H1 (cell line): ENCODE measurements around the gene SEMA5B. TPM values are rescaled to one million over a fixed set of nuclear protein-coding genes. Genes with fewer than 3 reads are reported as not detected.

Experiments used
- CBX5 ChIP-seq: fragments of 300-800, 300-1000 bp; sonication (generic); IDR thresholded peaks from 2 replicates; pipeline ENCODE4 v1.7.1; 2016; ENCODE audit warnings: antibody characterized with exemption, low read length, low read depth
- CHD1 ChIP-seq: IDR thresholded peaks from 2 replicates; pipeline ENCODE4 v1.6.1; 2012; ENCODE audit warnings: low read depth, low read length, improper control_type of control experiment
- CTBP2 ChIP-seq: IDR thresholded peaks from 2 replicates; pipeline ENCODE4 v1.7.0; 2011; ENCODE audit warnings: borderline replicate concordance, mild to moderate bottlenecking, moderate library complexity, mixed read lengths, low read length; ENCODE audit not compliant: insufficient read depth, insufficient read length
- SIN3A ChIP-seq, 2 experiments: IDR thresholded peaks in 1 of 2; conservative IDR thresholded peaks in 1 of 2; 2 replicates each; pipeline ENCODE4 v1.6.1; 2011 to 2012; ENCODE audit warnings: low read length in 2 of 2, improper control_type of control experiment in 1 of 2, low read depth in 1 of 2, mild to moderate bottlenecking in 1 of 2
- SUZ12 ChIP-seq: fragments of 200-600 bp; sonication (generic); IDR thresholded peaks from 2 replicates; pipeline ENCODE4 v1.6.1; 2012; ENCODE audit warnings: mild to moderate bottlenecking, inconsistent platforms, low read length, moderate library complexity, mixed read lengths
- ZNF274 ChIP-seq: IDR thresholded peaks from 2 replicates; pipeline ENCODE4 v1.7.0; 2012; ENCODE audit warnings: low read length, borderline replicate concordance; ENCODE audit errors: extremely low read depth
- polyA plus RNA-seq, 7 experiments: library from polyadenylated mRNA; depleted of rRNA in 3 of 7; stranded (reverse) in 5 of 7; unstranded in 2 of 7; fragments of >200 nt in 5 of 7; fragments of 200-250 nt in 2 of 7; gene quantifications; 1 replicate in 5 of 7; 2 replicates in 1 of 7; 4 replicates in 1 of 7; pipeline versions ENCODE4 v1.2.1 to v1.2.3, GENCODE V29; 2011 to 2013; ENCODE audit warnings: missing spikeins in 2 of 7, mixed read lengths in 2 of 7
- total RNA-seq: library from RNA; stranded (reverse); fragmentation: NEBNext Ultra II Directional; extraction: Animal tissue kit (Norgen Biotek cat#: 25700); gene quantifications from 2 replicates; pipeline ENCODE4 v1.2.1, GENCODE V29; 2021

The SEMA5B gene
- total and polyA plus RNA-seq, 2 of the 8 experiments (the other 6 are each of a cell fraction or from before 2014, with no cell fraction given), result 13.1 to 22.4 TPM

GRCh38 chr3:123031051-123031450, 3.5 kb upstream of the SEMA5B start (continued):
- no peak for TF ChIP-seq CBX5
- no peak for TF ChIP-seq CTBP2
- TF ChIP-seq CHD1, result no peak
- TF ChIP-seq ZNF274, result no peak
- no peak for TF ChIP-seq SIN3A (conservative IDR thresholded peaks at IDR 0.05 in 1 of 2, IDR thresholded peaks at IDR 0.05 in 1 of 2; ENCODE audit: low read depth in 1 of 2, low read length in 2 of 2)
- TF ChIP-seq SUZ12, result no peak
